SK-N-SH (cell line): ENCODE results near the gene BAHCC1.

Experiments
- EZH2phosphoT487 ChIP-seq: fragments of 200-600 bp; sonication (generic); IDR thresholded peaks from 2 replicates; pipeline ENCODE4 v1.6.1; 2017; ENCODE audit warnings: low read depth, mixed run types, mild to moderate bottlenecking, antibody characterized with exemption, moderate library complexity, borderline replicate concordance
- FOXJ3 ChIP-seq: sonication (generic); formaldehyde crosslinking; IDR thresholded peaks from 2 replicates; pipeline ENCODE4 v1.5.1; 2020; ENCODE audit warnings: mild to moderate bottlenecking, missing genetic modification reagents
- NRF1 ChIP-seq: IDR thresholded peaks from 2 replicates; pipeline ENCODE4 v1.6.1; 2012; ENCODE audit warnings: low read depth, mild to moderate bottlenecking, low read length
- RAD21 ChIP-seq: IDR thresholded peaks from 2 replicates; pipeline ENCODE4 v1.6.1; 2012; ENCODE audit warnings: mild to moderate bottlenecking, low read length
- TF ChIP-seq, protein P1 (sequence below): fragments of 200-600 bp; sonication (generic); IDR thresholded peaks from 2 replicates; pipeline ENCODE4 v1.6.1; 2017; ENCODE audit warnings: antibody characterized with exemption, mild to moderate bottlenecking, moderate library complexity

- TF ChIP-seq EZH2phosphoT487 (no peak), FOXJ3 (CRISPR knock-in tag) (no peak), NRF1 (no peak), RAD21 (peak; percentile 77)
- TF ChIP-seq, protein P1, sequence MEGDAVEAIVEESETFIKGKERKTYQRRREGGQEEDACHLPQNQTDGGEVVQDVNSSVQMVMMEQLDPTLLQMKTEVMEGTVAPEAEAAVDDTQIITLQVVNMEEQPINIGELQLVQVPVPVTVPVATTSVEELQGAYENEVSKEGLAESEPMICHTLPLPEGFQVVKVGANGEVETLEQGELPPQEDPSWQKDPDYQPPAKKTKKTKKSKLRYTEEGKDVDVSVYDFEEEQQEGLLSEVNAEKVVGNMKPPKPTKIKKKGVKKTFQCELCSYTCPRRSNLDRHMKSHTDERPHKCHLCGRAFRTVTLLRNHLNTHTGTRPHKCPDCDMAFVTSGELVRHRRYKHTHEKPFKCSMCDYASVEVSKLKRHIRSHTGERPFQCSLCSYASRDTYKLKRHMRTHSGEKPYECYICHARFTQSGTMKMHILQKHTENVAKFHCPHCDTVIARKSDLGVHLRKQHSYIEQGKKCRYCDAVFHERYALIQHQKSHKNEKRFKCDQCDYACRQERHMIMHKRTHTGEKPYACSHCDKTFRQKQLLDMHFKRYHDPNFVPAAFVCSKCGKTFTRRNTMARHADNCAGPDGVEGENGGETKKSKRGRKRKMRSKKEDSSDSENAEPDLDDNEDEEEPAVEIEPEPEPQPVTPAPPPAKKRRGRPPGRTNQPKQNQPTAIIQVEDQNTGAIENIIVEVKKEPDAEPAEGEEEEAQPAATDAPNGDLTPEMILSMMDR, result peak; percentile 81
These were observed 45.4 kb downstream of the BAHCC1 start for GRCh38 chr17:81440511-81441244.
